Osteoblast (primary cell): ENCODE measurements around the gene SPAG16. TPM values are rescaled to one million over a fixed set of nuclear protein-coding genes. Genes with fewer than 3 reads are reported as not detected.

Experiments used
- DNase-seq: peaks from one replicate; pipeline ENCODE4 v3.0.0; 2011; ENCODE audit warnings: low spot score, mixed read lengths; ENCODE audit not compliant: insufficient read length; ENCODE audit errors: missing footprints
- H2AFZ ChIP-seq: 2 replicates; pipeline ENCODE4 v1.6.0; 2011; ENCODE audit warnings: mild to moderate bottlenecking, low read length
- H3K27ac ChIP-seq: 2 replicates; pipeline ENCODE4 v1.5.1; 2011; ENCODE audit warnings: mild to moderate bottlenecking, low read depth, low read length, moderate library complexity
- H3K27me3 ChIP-seq: 2 replicates; pipeline ENCODE4 v1.6.0; 2012; ENCODE audit warnings: mild to moderate bottlenecking, control low read depth, inconsistent platforms, low read length, moderate library complexity; ENCODE audit not compliant: insufficient read depth
- H3K36me3 ChIP-seq: 2 replicates; pipeline ENCODE4 v1.5.1; 2011; ENCODE audit warnings: mild to moderate bottlenecking, low read length, control low read depth, moderate library complexity; ENCODE audit not compliant: insufficient read depth
- H3K4me1 ChIP-seq: 2 replicates; pipeline ENCODE4 v1.5.1; 2011; ENCODE audit warnings: mild to moderate bottlenecking, low read length, control low read depth, moderate library complexity; ENCODE audit not compliant: insufficient read depth
- H3K4me2 ChIP-seq: 2 replicates; pipeline ENCODE4 v1.6.0; 2011; ENCODE audit warnings: mild to moderate bottlenecking, low read length; ENCODE audit not compliant: insufficient read depth
- H3K4me3 ChIP-seq: fragments of 200-600 bp; sonication (generic); 3 replicates; pipeline ENCODE4 v1.5.1; 2012; ENCODE audit warnings: mild to moderate bottlenecking, low read length, inconsistent platforms; ENCODE audit not compliant: insufficient read depth
- H3K79me2 ChIP-seq: 2 replicates; pipeline ENCODE4 v1.6.0; 2012; ENCODE audit warnings: mild to moderate bottlenecking, low read length, control low read depth, inconsistent platforms; ENCODE audit not compliant: insufficient read depth
- H3K9me3 ChIP-seq: 2 replicates; pipeline ENCODE4 v1.5.1; 2011; ENCODE audit warnings: low read depth, low read length, control low read depth
- H4K20me1 ChIP-seq: 2 replicates; pipeline ENCODE4 v1.6.0; 2012; ENCODE audit warnings: mild to moderate bottlenecking, low read length, control low read depth; ENCODE audit not compliant: insufficient read depth
- CTCF ChIP-seq: IDR thresholded peaks from 2 replicates; pipeline ENCODE4 v1.5.1; 2011; ENCODE audit warnings: mild to moderate bottlenecking, low read depth, low read length, moderate library complexity; ENCODE audit errors: extremely low read depth
- total RNA-seq: library from RNA; depleted of rRNA; stranded (reverse); fragments of >200 nt; gene quantifications from 2 replicates; pipeline ENCODE4 v1.2.3, GENCODE V29; 2012

The SPAG16 gene
- total RNA-seq, 1 donor = 47.8 TPM

GRCh38 chr2:213475433-213475832, 191.2 kb downstream of the SPAG16 start:
- peaks cover 2% of the 10 kb centered on the region for H3K9me3 ChIP-seq
- TF ChIP-seq CTCF = no peak
- DNase-seq = no peak

GRCh38 chr2:213476641-213477040, 192.4 kb downstream of the SPAG16 start:
- Histone ChIP-seq H3K4me1 (no peaks in the 10 kb centered on the region), H3K79me2 (no peaks in the 10 kb centered on the region), H3K27ac (no peak overlapping the region), H4K20me1 (no peaks in the 10 kb centered on the region), H3K9me3 (peaks cover 2% of the 10 kb centered on the region), H3K4me3 (no peak overlapping the region), H3K27me3 (no peaks in the 10 kb centered on the region), H2AFZ (no peak overlapping the region), H3K36me3 (no peaks in the 10 kb centered on the region), H3K4me2 (no peak overlapping the region)
- DNase-seq = no peak
- TF ChIP-seq CTCF = no peak

More at GRCh38 chr2:213475433-213475832, 191.2 kb downstream of the SPAG16 start:
- H3K4me2 ChIP-seq = no peak overlapping the region
- H4K20me1 ChIP-seq = no peaks in the 10 kb centered on the region
- H3K36me3 ChIP-seq = no peaks in the 10 kb centered on the region
- no peaks in the 10 kb centered on the region for H3K79me2 ChIP-seq
- no peaks in the 10 kb centered on the region for H3K4me1 ChIP-seq
- H3K27me3 ChIP-seq = no peaks in the 10 kb centered on the region
- no peak overlapping the region for H3K4me3 ChIP-seq
- no peak overlapping the region for H2AFZ ChIP-seq
- H3K27ac ChIP-seq = no peak overlapping the region

- TF ChIP-seq CTCF = no peak
- no peak overlapping the region for H3K27ac ChIP-seq
- no peaks in the 10 kb centered on the region for H3K79me2 ChIP-seq
- no peak overlapping the region for H3K4me2 ChIP-seq
- no peaks in the 10 kb centered on the region for H3K4me1 ChIP-seq
- H3K36me3 ChIP-seq = no peaks in the 10 kb centered on the region
- no peak for DNase-seq
- no peaks in the 10 kb centered on the region for H3K9me3 ChIP-seq
- no peaks in the 10 kb centered on the region for H3K27me3 ChIP-seq
- H2AFZ ChIP-seq = no peak overlapping the region
- no peak overlapping the region for H3K4me3 ChIP-seq
- no peaks in the 10 kb centered on the region for H4K20me1 ChIP-seq
Measured at GRCh38 chr2:213490087-213490486, 205.8 kb downstream of the SPAG16 start.

GRCh38 chr2:213491376-213491775, 207.1 kb downstream of the SPAG16 start:
- H4K20me1 ChIP-seq = no peaks in the 10 kb centered on the region
- H3K9me3 ChIP-seq = no peaks in the 10 kb centered on the region
- H3K4me2 ChIP-seq = no peak overlapping the region
- no peak overlapping the region for H2AFZ ChIP-seq
- no peaks in the 10 kb centered on the region for H3K27me3 ChIP-seq
- H3K79me2 ChIP-seq = no peaks in the 10 kb centered on the region
- H3K4me1 ChIP-seq = no peaks in the 10 kb centered on the region
- no peak overlapping the region for H3K4me3 ChIP-seq
- H3K36me3 ChIP-seq = no peaks in the 10 kb centered on the region
- no peak overlapping the region for H3K27ac ChIP-seq
- DNase-seq = no peak
- no peak for TF ChIP-seq CTCF
